Muscle layer of colon (tissue), 2 donors: ENCODE measurements around the gene GSX1.

Experiments
- H3K27ac ChIP-seq: one replicate; pipeline ENCODE4 v1.7.0; 2013; ENCODE audit warnings: low read depth, mild to moderate bottlenecking, low read length, moderate library complexity
- H3K27me3 ChIP-seq, 2 donors: one replicate each; pipeline ENCODE4 v1.7.0; 2013; ENCODE audit warnings: low read length in 2 of 2, mild to moderate bottlenecking in 2 of 2; ENCODE audit not compliant: insufficient read depth in 2 of 2, control insufficient read depth in 1 of 2
- H3K36me3 ChIP-seq: one replicate; pipeline ENCODE4 v1.7.0; 2013; ENCODE audit warnings: mild to moderate bottlenecking, low read length; ENCODE audit not compliant: insufficient read depth
- H3K4me1 ChIP-seq: one replicate; pipeline ENCODE4 v1.7.0; 2013; ENCODE audit warnings: mild to moderate bottlenecking, low read length; ENCODE audit not compliant: insufficient read depth
- H3K4me3 ChIP-seq, 2 donors: one replicate each; pipeline ENCODE4 v1.7.0; 2013; ENCODE audit warnings: low read length in 2 of 2, low read depth in 1 of 2, mild to moderate bottlenecking in 1 of 2, moderate library complexity in 1 of 2
- H3K9ac ChIP-seq: one replicate; pipeline ENCODE4 v1.7.0; 2013; ENCODE audit warnings: low read length
- H3K9me3 ChIP-seq: one replicate; pipeline ENCODE4 v1.7.0; 2013; ENCODE audit warnings: mild to moderate bottlenecking, low read length
- donor health status: abdominal sarcoma.
- donor health status: Adenocarcinoma of cecum.

The GSX1 gene

DNA sequence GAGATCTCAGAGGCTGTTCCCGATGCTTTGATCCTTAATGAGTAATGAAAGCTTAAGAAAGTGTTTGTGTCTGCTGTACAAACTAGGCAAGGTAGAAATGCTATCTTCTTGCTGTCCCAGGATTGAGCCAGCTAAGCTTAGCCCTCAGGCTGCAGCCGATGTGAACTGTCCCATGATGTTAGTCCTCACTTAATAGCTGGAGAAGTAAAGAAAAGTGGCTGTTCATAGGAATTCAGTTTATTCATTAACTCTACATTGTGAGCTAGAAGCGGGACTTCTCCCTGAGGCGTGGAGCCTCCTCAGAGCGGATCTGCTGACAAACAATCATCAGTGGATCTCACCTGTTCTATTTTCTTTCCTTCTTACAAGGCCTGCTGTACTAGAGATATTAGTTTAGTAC, 10.1 kb upstream of the GSX1 start:
- Histone ChIP-seq H3K9ac (no peak overlapping the region), H3K27ac (no peak overlapping the region), H3K4me1 (no peaks in the 10 kb centered on the region), H3K36me3 (no peaks in the 10 kb centered on the region), H3K27me3 (peaks cover 0 to under 1% of the 10 kb centered on the region in 2 donors), H3K4me3 (no peak overlapping the region), H3K9me3 (no peaks in the 10 kb centered on the region)

DNA sequence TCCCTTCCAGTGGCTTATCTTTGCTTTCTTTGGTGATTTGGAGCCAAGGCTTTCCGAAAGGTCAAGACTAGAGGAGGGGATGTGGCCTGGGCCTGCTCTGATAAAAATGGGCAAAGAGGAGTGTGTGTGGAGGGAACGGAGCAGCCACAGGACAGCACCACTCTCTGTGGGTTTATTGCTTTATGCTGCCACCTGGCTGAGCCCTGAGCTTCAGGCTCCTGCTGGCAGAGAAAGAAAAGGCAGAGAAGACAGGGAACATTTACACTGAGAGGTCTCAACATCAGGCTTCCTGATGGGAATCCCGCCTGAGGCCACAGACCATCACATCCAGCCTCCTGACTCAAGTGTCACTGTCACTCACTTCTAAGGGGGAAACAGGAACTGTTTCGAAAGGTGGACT, 9.2 kb upstream of the GSX1 start:
- no peaks in the 10 kb centered on the region for H3K4me1 ChIP-seq
- H3K9me3 ChIP-seq, result no peaks in the 10 kb centered on the region
- peaks cover 4 to 10% of the 10 kb centered on the region in 2 donors for H3K27me3 ChIP-seq
- H3K36me3 ChIP-seq, result no peaks in the 10 kb centered on the region
- H3K27ac ChIP-seq, result no peak overlapping the region
- H3K9ac ChIP-seq, result no peak overlapping the region
- no peak overlapping the region for H3K4me3 ChIP-seq

DNA sequence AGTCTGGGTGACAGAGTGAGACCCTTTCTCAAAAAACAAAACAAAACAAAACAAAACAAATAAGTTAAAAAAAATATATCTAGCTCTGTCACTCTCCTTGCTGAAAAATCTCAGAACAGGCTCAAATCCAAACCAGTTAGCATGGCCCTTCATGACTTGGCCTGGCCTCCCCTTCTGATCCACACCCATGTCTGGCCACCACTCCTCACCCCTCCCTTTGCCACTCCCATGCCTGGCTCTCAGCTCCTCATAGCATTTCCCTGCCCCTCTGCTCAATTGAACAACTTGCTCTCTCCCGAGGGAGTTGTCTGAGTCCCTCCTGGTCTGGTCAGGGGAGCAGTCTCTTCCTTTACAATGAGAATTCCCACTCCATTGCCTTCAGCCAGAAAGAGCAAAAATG, 4.0 kb upstream of the GSX1 start:
- no peak overlapping the region for H3K4me3 ChIP-seq
- H3K36me3 ChIP-seq, result no peaks in the 10 kb centered on the region
- H3K4me1 ChIP-seq, result peaks cover 10% of the 10 kb centered on the region
- H3K27me3 ChIP-seq, result peaks cover 48 to 54% of the 10 kb centered on the region in 2 donors
- H3K9me3 ChIP-seq, result no peaks in the 10 kb centered on the region
- no peak overlapping the region for H3K27ac ChIP-seq
- H3K9ac ChIP-seq, result no peak overlapping the region

DNA sequence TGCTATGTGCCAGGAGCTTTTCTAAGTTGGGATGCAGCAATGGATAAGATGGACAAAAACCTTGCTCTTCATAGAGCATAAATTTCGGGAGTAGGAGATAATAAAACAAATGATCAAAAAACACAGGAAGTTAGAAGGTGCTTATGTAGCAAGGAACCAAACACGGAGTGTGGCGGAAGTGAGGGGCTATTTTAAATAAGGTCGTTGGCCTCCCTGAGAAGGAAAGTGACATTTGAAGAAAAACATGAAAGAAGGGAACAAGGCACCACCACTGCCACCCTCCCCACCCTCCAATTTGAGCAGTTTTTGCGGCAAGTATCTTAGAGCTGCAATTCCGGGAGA, 3.2 kb upstream of the GSX1 start:
- Histone ChIP-seq H3K27ac (no peak overlapping the region), H3K4me1 (peaks cover 10% of the 10 kb centered on the region), H3K9me3 (no peaks in the 10 kb centered on the region), H3K36me3 (no peaks in the 10 kb centered on the region), H3K4me3 (no peak overlapping the region), H3K9ac (no peak overlapping the region), H3K27me3 (peaks cover 57 to 62% of the 10 kb centered on the region in 2 donors)

DNA sequence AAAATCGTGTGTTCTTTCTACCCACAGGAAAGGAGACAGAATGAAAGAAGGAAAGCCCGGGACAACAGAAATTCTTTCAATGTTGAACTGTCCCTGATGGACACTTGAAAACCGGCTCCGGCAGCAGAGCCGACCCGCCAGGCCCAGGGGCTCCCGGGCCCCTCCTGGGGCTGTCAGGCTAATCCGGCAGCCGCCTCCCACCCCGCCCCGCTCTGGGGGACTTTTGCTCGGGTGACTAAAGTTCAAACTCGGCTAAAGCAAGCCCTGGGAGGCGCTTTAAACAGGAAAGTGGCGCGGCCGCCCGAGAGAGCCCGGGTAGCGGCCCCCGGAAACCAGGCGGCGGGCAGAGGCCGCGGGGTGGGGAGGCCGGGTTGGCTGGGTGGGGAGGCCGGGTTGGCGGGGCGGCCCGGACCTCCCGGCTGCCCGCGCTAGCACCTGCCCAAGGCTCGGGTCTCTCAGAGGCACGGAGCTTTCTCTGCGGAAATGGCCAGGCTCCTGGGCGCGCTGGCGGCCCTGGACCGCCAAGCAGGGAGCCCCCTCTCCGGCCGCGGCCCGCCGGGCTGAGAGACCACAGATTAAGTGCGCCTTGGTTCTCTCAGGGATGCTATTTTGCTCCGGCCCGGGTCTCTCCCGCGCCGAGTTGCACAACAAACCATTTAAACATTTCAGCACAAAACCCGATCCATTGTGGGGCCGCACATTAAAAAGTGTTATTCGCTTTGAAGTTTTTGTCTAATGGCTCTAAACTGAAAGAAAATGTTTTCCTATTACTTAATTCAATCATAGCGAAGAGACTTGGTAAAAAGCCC, 2.6 kb upstream of the GSX1 start:
- no peak overlapping the region for H3K4me3 ChIP-seq
- H3K36me3 ChIP-seq, result no peaks in the 10 kb centered on the region
- peaks cover 10% of the 10 kb centered on the region for H3K4me1 ChIP-seq
- H3K27me3 ChIP-seq, result peaks cover 62 to 68% of the 10 kb centered on the region in 2 donors
- H3K27ac ChIP-seq, result no peak overlapping the region
- no peak overlapping the region for H3K9ac ChIP-seq
- no peaks in the 10 kb centered on the region for H3K9me3 ChIP-seq

DNA sequence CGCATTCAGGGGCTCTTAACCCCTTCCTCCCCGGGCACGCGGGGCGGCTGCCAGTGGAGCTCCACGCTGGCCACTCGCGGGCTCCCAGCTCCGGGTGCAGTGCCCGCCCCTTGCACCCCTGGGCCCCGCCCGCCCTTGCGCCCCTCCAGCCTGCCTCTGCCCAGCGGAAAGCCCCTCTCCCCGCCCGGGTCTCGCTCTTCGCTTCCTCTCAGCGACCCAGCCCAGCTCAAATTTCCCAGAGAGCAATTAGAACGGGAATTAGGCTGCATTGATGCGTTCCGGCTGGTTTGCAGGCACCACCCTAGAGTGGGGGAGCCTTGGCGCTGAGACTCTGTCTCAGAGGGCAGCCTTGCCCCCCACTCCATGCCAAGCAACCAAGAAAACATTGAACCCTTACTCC, 1.8 kb upstream of the GSX1 start:
- Histone ChIP-seq H3K9ac (no peak overlapping the region), H3K36me3 (no peaks in the 10 kb centered on the region), H3K27me3 (peaks cover 70 to 76% of the 10 kb centered on the region in 2 donors), H3K9me3 (no peaks in the 10 kb centered on the region), H3K4me3 (peak overlapping the region; percentile 21 to 61), H3K4me1 (peaks cover 10% of the 10 kb centered on the region), H3K27ac (no peak overlapping the region)

DNA sequence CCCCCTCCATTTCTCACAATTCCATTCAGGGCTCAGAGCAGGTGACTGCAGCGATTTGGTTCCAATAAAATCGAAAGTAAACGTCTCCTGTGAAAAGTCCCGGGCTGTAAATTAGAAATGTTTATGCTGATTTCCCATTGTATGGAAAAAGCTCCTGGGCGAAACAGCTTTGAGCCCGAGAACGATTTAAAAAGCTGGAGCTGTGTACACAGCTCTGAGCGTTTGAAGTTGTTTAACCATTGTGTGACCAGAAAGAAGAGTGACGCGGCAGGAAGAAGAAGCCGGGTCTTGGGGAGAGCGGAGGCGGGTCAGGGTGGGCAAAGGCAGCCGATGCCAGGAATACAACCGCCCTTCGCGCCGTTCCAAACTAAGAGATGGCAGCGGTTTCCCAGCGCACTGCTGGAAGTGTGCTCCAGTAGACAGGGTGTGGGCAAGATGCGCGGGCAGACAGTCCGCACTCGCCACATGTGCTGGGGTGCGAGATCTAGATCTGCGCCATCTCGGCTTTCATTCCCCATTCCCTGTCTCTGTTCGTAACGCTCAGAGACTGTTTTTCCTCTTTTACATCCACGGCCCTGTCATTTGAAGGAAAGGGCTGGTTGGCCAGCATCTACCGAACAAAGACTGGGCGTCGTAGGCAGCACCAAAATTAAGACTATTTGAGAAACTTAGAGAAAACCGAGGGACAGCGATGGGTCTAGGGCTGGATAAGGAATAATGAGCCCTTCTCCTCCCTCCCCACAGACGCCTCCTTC, 960 bp upstream of the GSX1 start:
- H3K9me3 ChIP-seq, result no peaks in the 10 kb centered on the region
- no peak overlapping the region for H3K9ac ChIP-seq
- peak overlapping the region; percentile 21 to 61 for H3K4me3 ChIP-seq
- H3K36me3 ChIP-seq, result no peaks in the 10 kb centered on the region
- H3K4me1 ChIP-seq, result peaks cover 10% of the 10 kb centered on the region
- peaks cover 78 to 84% of the 10 kb centered on the region in 2 donors for H3K27me3 ChIP-seq
- H3K27ac ChIP-seq, result no peak overlapping the region

DNA sequence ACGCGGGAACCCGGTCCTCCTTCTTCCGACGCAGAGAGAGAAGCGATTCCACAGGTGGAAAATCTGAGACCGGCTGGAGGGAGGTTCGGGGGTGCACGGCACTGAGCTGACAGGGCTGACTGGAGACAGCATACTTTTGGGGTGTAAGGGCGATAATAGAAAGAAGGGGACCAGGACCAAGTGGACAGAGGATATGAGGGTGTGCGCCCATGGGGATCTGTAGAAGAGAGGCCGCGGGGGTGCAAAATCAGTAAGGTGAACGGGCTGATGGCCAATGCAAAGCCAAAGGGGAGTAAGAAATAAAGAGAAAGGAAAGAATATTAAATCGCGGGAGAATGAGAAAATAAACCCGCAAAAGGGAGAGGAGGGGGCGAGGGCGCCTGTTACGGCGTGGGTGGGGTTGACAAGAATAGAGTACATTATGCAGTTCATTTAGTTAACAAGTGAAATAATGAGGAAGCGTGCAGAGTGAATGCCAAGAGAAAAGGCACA, 336 bp upstream of the GSX1 start:
- H3K4me1 ChIP-seq, result peaks cover 10% of the 10 kb centered on the region
- peaks cover 84 to 90% of the 10 kb centered on the region in 2 donors for H3K27me3 ChIP-seq
- no peaks in the 10 kb centered on the region for H3K36me3 ChIP-seq
- no peaks in the 10 kb centered on the region for H3K9me3 ChIP-seq
- no peak overlapping the region for H3K27ac ChIP-seq
- no peak overlapping the region for H3K4me3 ChIP-seq
- no peak overlapping the region for H3K9ac ChIP-seq

DNA sequence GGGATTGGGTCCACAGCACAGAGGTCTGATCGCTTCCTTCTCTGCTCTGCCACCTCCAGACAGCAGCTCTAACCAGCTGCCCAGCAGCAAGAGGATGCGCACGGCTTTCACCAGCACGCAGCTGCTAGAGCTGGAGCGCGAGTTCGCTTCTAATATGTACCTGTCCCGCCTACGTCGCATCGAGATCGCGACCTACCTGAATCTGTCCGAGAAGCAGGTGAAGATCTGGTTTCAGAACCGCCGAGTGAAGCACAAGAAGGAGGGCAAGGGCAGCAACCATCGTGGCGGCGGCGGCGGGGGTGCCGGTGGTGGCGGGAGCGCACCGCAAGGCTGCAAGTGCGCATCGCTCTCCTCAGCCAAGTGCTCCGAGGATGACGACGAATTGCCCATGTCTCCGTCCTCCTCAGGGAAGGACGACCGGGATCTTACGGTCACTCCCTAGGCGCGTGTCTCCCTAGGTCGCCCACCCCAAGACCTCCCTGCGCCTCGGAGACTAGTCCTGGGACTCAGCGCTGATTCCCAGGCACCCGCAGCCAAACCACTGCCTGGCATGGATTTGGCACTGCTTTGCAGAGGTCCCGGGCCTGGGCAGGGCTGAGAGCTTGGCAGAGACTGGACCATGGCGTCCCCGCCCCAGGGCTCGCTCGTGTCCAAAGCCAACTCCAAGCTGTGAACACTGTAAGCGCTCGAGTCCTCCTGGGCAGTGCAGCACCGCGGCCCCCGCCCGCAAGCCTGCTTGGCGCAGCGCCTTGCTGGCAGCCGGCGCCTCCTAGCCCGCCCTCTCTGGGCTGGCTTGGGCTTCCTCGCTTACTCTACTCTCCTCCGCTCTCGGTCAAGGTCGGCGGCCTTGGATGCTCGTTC, 1.5 kb downstream of the GSX1 start:
- no peaks in the 10 kb centered on the region for H3K36me3 ChIP-seq
- no peaks in the 10 kb centered on the region for H3K9me3 ChIP-seq
- no peak overlapping the region for H3K9ac ChIP-seq
- H3K27ac ChIP-seq, result no peak overlapping the region
- H3K4me1 ChIP-seq, result peaks cover 10% of the 10 kb centered on the region
- H3K27me3 ChIP-seq, result peaks cover 74 to 93% of the 10 kb centered on the region in 2 donors
- H3K4me3 ChIP-seq, result no peak overlapping the region

DNA sequence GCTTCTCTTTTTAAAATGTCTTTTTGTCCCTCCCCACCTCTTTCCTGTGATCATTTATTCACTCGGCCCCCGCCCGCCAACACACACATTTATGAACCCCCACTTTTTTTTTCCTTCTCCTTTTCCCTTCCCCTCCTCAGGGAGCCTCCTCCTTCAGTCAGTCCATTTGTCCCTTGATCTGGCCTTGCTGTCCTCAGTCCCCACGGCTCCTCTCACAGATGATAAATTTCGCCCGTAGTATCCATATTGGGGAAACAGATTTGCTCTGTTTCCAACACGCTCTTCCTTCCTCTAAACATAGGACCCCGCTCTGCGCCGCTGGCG, 2.0 kb downstream of the GSX1 start:
- Histone ChIP-seq H3K27me3 (peaks cover 68 to 87% of the 10 kb centered on the region in 2 donors), H3K9me3 (no peaks in the 10 kb centered on the region), H3K4me3 (no peak overlapping the region), H3K4me1 (peaks cover 10% of the 10 kb centered on the region), H3K9ac (no peak overlapping the region), H3K36me3 (no peaks in the 10 kb centered on the region), H3K27ac (no peak overlapping the region)
